ENCODE results near the gene RABEP2. TPM values are rescaled to one million over a fixed set of nuclear protein-coding genes. Genes with fewer than 3 reads are reported as not detected.
"Not testable (repeated sequence)": the region's sequence is repeated elsewhere in the genome, so short reads cannot be mapped to it uniquely, and the experiment has no call there.

RABEP2 gene
- total and polyA plus RNA-seq, 4 donors = 11.5 to 30.0 (median 18.5) TPM

DNA sequence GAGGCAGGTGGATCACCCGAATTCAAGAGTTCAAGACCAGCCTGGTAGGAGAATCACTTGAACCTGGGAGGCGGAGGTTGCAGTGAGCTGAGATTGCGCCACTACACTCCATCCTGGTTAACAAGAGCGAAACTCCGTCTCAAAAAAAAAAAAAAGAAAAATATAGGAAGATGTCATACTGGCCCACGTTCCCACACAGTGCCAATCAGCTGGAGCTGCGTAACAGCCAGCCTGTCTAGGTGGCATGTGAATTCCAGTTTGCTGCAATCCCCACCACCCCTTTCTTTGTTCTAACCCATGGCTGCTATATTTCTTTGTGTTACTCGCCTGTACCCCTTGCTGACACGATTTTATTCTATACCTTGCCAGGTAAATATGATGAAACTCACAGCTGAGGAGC, 33.2 kb upstream of the RABEP2 start:
- Histone ChIP-seq H3K27me3 (ENCODE audit: control insufficient read depth in 1 of 2, insufficient read depth in 2 of 2, low read length in 1 of 2) (no peaks in the 10 kb centered on the region), H3K4me1 (ENCODE audit: control insufficient read depth in 1 of 2, insufficient read depth in 2 of 2, low read length in 2 of 2) (no peaks in the 10 kb centered on the region), H3K27ac (ENCODE audit: low read depth in 1 of 2, low read length in 2 of 2) (no peak overlapping the region), H3K9me3 (ENCODE audit: control insufficient read depth, low read length) (no peaks in the 10 kb centered on the region), H3K36me3 (ENCODE audit: control insufficient read depth in 1 of 2, insufficient read depth in 2 of 2, low read length in 1 of 2) (peaks cover 0 to 1% of the 10 kb centered on the region in 2 donors), H3K4me3 (ENCODE audit: low read length in 2 of 2) (no peak overlapping the region)
- WGBS, 2 donors = 89 to 93% methylated on average over 9 of the region's 9 CpGs
- intact Hi-C loops (cut with DNase I) = no loop called here
- no peak for DNase-seq
- ATAC-seq (ENCODE audit: low FRiP score) = no peak

DNA sequence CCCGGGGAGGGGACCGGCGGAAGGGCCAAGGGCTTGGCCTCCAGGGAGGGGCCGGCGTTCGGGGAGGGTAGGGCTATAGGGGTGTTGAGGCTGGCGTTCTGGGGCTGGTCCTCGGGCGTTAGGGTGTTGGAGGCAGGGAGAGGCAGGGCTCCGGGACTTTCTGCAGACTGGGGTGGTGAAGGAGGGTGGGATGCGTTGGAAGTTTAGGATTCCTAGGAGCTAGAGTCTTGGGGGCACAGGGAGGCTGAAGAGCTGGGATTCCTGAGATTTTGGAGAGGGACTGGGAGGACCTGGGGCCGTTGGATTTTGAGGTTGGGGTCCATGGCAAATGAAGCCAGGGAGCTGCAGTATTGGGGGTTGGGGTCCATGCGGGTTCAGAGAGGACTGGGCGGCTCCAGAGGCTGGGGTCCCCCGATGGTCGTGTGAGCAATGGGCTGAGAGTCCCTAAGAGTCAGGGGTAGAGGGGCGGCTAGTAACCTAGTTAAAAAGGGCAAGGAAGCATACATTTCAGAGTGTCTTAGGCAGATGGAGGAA, 26.4 kb upstream of the RABEP2 start:
- DNase-seq = no peak

DNA sequence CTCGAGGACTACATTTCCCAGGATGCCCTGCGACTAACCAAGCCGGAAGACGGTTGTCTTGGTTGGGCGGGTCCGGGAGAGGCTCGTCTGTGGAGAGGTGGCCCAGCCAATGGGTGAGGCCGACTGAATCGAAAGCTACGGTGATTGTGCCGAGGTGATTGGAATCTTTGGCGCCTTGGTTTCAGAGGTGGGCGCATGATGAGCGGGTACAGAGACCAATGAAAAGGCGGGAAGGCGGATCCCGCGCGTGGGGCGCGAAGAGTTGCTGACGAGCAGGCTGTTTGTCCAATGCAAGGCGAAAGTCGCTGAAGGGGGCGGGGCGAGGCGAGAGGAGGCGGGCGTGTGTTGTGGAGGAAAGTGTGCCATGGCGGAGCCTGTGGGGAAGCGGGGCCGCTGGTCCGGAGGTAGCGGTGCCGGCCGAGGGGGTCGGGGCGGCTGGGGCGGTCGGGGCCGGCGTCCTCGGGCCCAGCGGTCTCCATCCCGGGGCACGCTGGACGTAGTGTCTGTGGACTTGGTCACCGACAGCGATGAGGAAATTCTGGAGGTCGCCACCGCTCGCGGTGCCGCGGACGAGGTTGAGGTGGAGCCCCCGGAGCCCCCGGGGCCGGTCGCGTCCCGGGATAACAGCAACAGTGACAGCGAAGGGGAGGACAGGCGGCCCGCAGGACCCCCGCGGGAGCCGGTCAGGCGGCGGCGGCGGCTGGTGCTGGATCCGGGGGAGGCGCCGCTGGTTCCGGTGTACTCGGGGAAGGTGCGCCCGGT, 25.8 kb upstream of the RABEP2 start, which contains the start of gene NFATC2IP:
Gene NFATC2IP (plus strand): TSS at position 290 of the 762 bp plus-strand sequence. CDS start 75 bp downstream, at position 365.
- H3K4me1 ChIP-seq (ENCODE audit: control insufficient read depth in 1 of 2, insufficient read depth in 2 of 2, low read length in 2 of 2) = peaks cover 0 to 1% of the 10 kb centered on the region in 2 donors
- DNase-seq = peak; percentile 100
- no peaks in the 10 kb centered on the region for H3K9me3 ChIP-seq (ENCODE audit: control insufficient read depth, low read length)
- peak within 1 kb of the TSS; percentile 32 to 38 for H3K27ac ChIP-seq (ENCODE audit: low read depth in 1 of 2, low read length in 2 of 2)
- H3K4me3 ChIP-seq (ENCODE audit: low read length in 2 of 2) = peak within 1 kb of the TSS; percentile 80 to 89
- H3K27me3 ChIP-seq (ENCODE audit: control insufficient read depth in 1 of 2, insufficient read depth in 2 of 2, low read length in 1 of 2) = no peaks in the 10 kb centered on the region
- peak; percentile 99 for ATAC-seq (ENCODE audit: low FRiP score)
- 0 to 1% methylated on average over 71 to 79 of the region's 79 CpGs for WGBS, 2 donors
- intact Hi-C loops (cut with DNase I) = loop anchor here in 1 of 2 donors (5.0 kb wide), 1 partner anchor 129 kb away; the partner anchor contains the start of gene ATXN2L
- H3K36me3 ChIP-seq (ENCODE audit: control insufficient read depth in 1 of 2, insufficient read depth in 2 of 2, low read length in 1 of 2) = no peaks in the 10 kb centered on the region

More for the DNA sequence above, 26.4 kb upstream of the RABEP2 start:
- peaks cover 0 to 1% of the 10 kb centered on the region in 2 donors for H3K4me1 ChIP-seq (ENCODE audit: control insufficient read depth in 1 of 2, insufficient read depth in 2 of 2, low read length in 2 of 2)
- WGBS, 2 donors = 1% methylated on average over 17 of the region's 17 CpGs
- H3K9me3 ChIP-seq (ENCODE audit: control insufficient read depth, low read length) = no peaks in the 10 kb centered on the region
- intact Hi-C loops (cut with DNase I) = loop anchor here in 1 of 2 donors (5.0 kb wide), 1 partner anchor 129 kb away; the partner anchor contains the start of gene ATXN2L
- peak overlapping the region; percentile 80 to 89 for H3K4me3 ChIP-seq (ENCODE audit: low read length in 2 of 2)
- H3K27ac ChIP-seq (ENCODE audit: low read depth in 1 of 2, low read length in 2 of 2) = peak overlapping the region in 1 of 2 donors; percentile 32
- ATAC-seq (ENCODE audit: low FRiP score) = no peak
- no peaks in the 10 kb centered on the region for H3K27me3 ChIP-seq (ENCODE audit: control insufficient read depth in 1 of 2, insufficient read depth in 2 of 2, low read length in 1 of 2)
- H3K36me3 ChIP-seq (ENCODE audit: control insufficient read depth in 1 of 2, insufficient read depth in 2 of 2, low read length in 1 of 2) = peaks cover 0 to 1% of the 10 kb centered on the region in 2 donors

DNA sequence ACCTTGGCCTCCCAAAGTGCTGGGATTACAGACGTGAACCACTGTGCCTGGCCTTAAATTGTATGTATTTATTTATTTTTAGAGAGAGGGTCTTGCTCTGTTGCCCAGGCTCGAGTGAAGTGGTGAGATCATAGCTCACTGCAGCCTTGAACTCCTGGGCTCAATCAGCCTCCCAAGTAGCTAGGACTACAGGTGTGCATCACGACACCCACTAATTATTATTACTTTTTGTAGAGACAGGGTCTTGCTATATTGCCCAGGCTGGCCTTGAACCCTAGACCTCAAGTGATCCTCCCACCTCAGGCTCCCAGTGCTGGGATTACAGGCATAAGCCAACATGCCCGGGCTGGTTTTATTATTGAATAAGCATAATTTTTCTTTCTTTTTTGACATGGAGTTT, 21.6 kb upstream of the RABEP2 start:
- Histone ChIP-seq H3K9me3 (ENCODE audit: control insufficient read depth, low read length) (no peaks in the 10 kb centered on the region), H3K4me1 (ENCODE audit: control insufficient read depth in 1 of 2, insufficient read depth in 2 of 2, low read length in 2 of 2) (peaks cover 0 to 1% of the 10 kb centered on the region in 2 donors), H3K4me3 (ENCODE audit: low read length in 2 of 2) (no peak overlapping the region), H3K27me3 (ENCODE audit: control insufficient read depth in 1 of 2, insufficient read depth in 2 of 2, low read length in 1 of 2) (no peaks in the 10 kb centered on the region), H3K27ac (ENCODE audit: low read depth in 1 of 2, low read length in 2 of 2) (no peak overlapping the region), H3K36me3 (ENCODE audit: control insufficient read depth in 1 of 2, insufficient read depth in 2 of 2, low read length in 1 of 2) (no peaks in the 10 kb centered on the region)
- WGBS, 2 donors = 54 to 60% methylated on average over 4 of the region's 4 CpGs
- DNase-seq (no peak), ATAC-seq (ENCODE audit: low FRiP score) (no peak)
- intact Hi-C loops (cut with DNase I) = loop anchor here (5.0 kb wide), 3 partner anchors 69 to 124 kb away; partner anchors contain the start of genes ATP2A1 (in 1 of the 2), ATXN2L (in 1 of the 2) and SH2B1 (in 1 of the 2)

DNA sequence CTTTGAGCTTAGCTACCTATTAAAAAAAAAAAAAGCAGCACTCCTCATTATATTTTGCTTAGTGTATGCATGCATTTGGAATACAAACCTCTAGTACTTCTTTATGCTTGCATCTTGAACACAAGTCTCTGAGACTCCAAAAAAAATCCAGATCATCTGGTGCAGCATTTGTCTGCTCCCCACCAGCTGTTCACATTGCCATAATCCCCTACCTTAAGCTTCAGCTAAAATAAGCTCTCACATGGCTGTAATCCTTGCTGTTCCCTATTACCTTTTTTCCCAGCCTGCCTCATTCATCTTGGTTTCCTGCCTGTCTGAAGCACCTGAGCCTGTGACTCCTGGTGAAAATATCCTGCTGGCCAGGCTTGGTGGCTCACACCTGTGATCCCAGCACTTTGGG, 18.2 kb upstream of the RABEP2 start:
- Histone ChIP-seq H3K27ac (ENCODE audit: low read depth in 1 of 2, low read length in 2 of 2) (no peak overlapping the region), H3K9me3 (ENCODE audit: control insufficient read depth, low read length) (no peaks in the 10 kb centered on the region), H3K36me3 (ENCODE audit: control insufficient read depth in 1 of 2, insufficient read depth in 2 of 2, low read length in 1 of 2) (no peaks in the 10 kb centered on the region), H3K4me1 (ENCODE audit: control insufficient read depth in 1 of 2, insufficient read depth in 2 of 2, low read length in 2 of 2) (no peaks in the 10 kb centered on the region), H3K4me3 (ENCODE audit: low read length in 2 of 2) (no peak overlapping the region), H3K27me3 (ENCODE audit: control insufficient read depth in 1 of 2, insufficient read depth in 2 of 2, low read length in 1 of 2) (no peaks in the 10 kb centered on the region)
- intact Hi-C loops (cut with DNase I) = no loop called here
- DNase-seq = no peak
- ATAC-seq (ENCODE audit: low FRiP score) = no peak

DNA sequence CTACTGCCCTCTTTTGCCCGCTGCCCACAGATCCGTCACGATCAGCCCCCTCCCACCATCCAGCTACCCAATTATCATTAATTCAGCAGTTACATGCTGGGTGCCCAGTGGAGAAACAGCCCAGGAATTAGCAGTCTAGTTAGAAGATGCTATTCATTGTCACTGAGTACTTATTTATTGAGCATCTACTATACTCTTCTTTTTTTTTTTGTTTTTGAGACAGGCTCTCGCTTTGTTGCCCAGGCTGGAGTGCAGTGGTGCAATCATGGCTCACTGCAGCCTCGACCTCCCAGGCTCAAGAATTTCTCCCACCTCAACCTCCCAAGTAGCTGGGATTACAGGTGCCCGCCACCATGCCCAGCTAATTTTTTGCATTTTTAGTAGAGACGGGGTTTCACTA, 14.8 kb upstream of the RABEP2 start:
- H3K9me3 ChIP-seq (ENCODE audit: control insufficient read depth, low read length); H3K27me3 ChIP-seq (ENCODE audit: control insufficient read depth in 1 of 2, insufficient read depth in 2 of 2, low read length in 1 of 2); H3K4me3 ChIP-seq (ENCODE audit: low read length in 2 of 2); intact Hi-C loops (cut with DNase I); H3K36me3 ChIP-seq (ENCODE audit: control insufficient read depth in 1 of 2, insufficient read depth in 2 of 2, low read length in 1 of 2); ATAC-seq (ENCODE audit: low FRiP score); H3K27ac ChIP-seq (ENCODE audit: low read depth in 1 of 2, low read length in 2 of 2); DNase-seq; H3K4me1 ChIP-seq (ENCODE audit: control insufficient read depth in 1 of 2, insufficient read depth in 2 of 2, low read length in 2 of 2): not testable (repeated sequence)
- WGBS, 2 donors = 90 to 91% methylated on average over 7 of the region's 7 CpGs

DNA sequence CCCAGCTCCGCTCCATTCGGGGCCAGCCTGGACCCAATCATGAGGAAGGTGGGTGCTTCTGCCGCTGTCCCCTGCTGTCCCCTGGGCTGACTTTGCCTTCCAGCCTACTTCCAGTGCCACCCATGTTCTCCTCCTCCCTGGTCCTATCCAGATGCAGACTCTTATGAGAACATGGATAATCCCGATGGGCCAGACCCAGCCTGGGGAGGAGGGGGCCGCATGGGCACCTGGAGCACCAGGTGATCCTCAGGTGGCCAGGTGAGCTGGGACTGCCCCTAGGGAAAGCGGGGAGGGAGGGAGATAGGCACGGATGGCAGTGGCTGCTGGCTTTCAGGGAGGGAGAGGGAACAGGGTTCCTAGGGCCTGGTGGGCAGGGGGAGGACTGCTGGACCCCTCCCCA, 13.7 kb upstream of the RABEP2 start:
- Histone ChIP-seq H3K27ac (ENCODE audit: low read depth in 1 of 2, low read length in 2 of 2) (no peak overlapping the region), H3K9me3 (ENCODE audit: control insufficient read depth, low read length) (no peaks in the 10 kb centered on the region), H3K4me3 (ENCODE audit: low read length in 2 of 2) (no peak overlapping the region), H3K4me1 (ENCODE audit: control insufficient read depth in 1 of 2, insufficient read depth in 2 of 2, low read length in 2 of 2) (no peaks in the 10 kb centered on the region), H3K27me3 (ENCODE audit: control insufficient read depth in 1 of 2, insufficient read depth in 2 of 2, low read length in 1 of 2) (no peaks in the 10 kb centered on the region), H3K36me3 (ENCODE audit: control insufficient read depth in 1 of 2, insufficient read depth in 2 of 2, low read length in 1 of 2) (no peaks in the 10 kb centered on the region)
- DNase-seq (no peak), ATAC-seq (ENCODE audit: low FRiP score) (no peak)
- WGBS, 2 donors = 76 to 79% methylated on average over 7 of the region's 7 CpGs
- intact Hi-C loops (cut with DNase I) = no loop called here

DNA sequence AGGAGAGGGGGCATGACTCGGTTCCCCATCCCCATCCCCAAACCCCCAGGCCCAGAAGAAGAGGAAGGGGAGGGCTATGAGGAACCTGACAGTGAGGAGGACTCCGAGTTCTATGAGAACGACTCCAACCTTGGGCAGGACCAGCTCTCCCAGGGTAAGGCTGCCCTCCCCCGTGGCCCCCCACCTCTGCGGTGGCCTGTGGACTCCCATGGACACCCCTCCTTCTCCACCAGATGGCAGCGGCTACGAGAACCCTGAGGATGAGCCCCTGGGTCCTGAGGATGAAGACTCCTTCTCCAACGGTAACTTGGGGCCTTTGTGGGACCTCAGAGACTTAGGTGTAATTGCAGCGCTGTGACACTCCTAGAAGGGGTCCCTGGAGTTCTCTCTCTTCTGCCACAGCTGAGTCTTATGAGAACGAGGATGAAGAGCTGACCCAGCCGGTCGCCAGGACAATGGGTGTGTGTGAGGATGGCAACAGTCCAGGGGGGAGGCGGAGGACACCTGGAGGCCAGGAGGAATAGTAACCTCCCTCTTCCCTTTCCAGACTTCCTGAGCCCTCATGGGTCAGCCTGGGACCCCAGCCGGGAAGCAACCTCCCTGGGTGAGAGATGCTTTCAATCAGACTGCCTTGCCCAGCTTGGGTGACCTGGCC, 12.3 kb upstream of the RABEP2 start:
- Histone ChIP-seq H3K27ac (ENCODE audit: low read depth in 1 of 2, low read length in 2 of 2) (no peak overlapping the region), H3K9me3 (ENCODE audit: control insufficient read depth, low read length) (no peaks in the 10 kb centered on the region), H3K36me3 (ENCODE audit: control insufficient read depth in 1 of 2, insufficient read depth in 2 of 2, low read length in 1 of 2) (no peaks in the 10 kb centered on the region), H3K4me3 (ENCODE audit: low read length in 2 of 2) (no peak overlapping the region), H3K4me1 (ENCODE audit: control insufficient read depth in 1 of 2, insufficient read depth in 2 of 2, low read length in 2 of 2) (no peaks in the 10 kb centered on the region), H3K27me3 (ENCODE audit: control insufficient read depth in 1 of 2, insufficient read depth in 2 of 2, low read length in 1 of 2) (no peaks in the 10 kb centered on the region)
- ATAC-seq (ENCODE audit: low FRiP score) (no peak), DNase-seq (no peak)
- WGBS, 2 donors = 76 to 81% methylated on average over 14 of the region's 14 CpGs
- intact Hi-C loops (cut with DNase I) = no loop called here
